Prostate gland (tissue), 2 donors: ENCODE data around the gene ADNP.

ENCODE experiments used
- POLR2AphosphoS5 ChIP-seq: sonication (generic); formaldehyde crosslinking; IDR thresholded peaks from one replicate; pipeline ENCODE4 v1.6.1; 2017; ENCODE audit warnings: antibody characterized with exemption
- TF ChIP-seq, protein P1 (sequence below), 4 experiments: fragments of 200-600 bp in 2 of 4; fragments of 450-650 bp in 2 of 4; sonication (generic) in 2 of 4; IDR thresholded peaks; 1 replicate in 3 of 4; 2 replicates in 1 of 4; pipeline ENCODE4 v1.5.1; 2016 to 2019; ENCODE audit warnings: antibody characterized with exemption in 4 of 4, mild to moderate bottlenecking in 2 of 4, moderate library complexity in 2 of 4

DNA sequence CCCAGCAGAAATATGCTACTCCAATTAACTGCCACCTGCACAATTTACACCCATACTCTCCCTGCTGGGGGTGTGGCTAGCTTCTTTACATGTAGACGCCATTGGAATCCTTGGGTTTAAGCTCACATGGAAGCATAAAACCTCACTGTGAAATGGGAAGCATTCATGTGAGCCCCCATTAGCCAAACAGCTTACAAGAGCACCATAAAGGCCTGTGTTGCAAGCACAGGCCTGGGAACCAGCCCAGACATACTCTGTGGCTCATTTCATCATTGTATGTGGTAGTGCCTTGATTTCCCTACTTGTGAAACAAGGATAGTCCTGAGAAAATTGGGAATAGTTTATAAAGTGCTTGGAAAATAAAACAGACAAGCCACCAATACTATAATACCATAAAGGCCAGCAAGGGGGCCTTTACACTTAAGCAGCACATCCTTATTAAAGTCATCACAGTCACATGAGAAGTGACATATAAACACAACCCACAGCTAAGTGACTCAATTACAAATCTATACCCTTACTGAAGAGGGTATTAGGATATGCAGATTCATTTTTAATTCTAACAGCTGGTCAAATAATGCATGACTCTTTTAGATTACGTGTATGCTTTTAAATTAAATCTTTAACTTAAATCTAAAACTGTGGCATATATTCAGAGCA is 6.8 kb downstream of the ADNP start:
- TF ChIP-seq, protein P1, sequence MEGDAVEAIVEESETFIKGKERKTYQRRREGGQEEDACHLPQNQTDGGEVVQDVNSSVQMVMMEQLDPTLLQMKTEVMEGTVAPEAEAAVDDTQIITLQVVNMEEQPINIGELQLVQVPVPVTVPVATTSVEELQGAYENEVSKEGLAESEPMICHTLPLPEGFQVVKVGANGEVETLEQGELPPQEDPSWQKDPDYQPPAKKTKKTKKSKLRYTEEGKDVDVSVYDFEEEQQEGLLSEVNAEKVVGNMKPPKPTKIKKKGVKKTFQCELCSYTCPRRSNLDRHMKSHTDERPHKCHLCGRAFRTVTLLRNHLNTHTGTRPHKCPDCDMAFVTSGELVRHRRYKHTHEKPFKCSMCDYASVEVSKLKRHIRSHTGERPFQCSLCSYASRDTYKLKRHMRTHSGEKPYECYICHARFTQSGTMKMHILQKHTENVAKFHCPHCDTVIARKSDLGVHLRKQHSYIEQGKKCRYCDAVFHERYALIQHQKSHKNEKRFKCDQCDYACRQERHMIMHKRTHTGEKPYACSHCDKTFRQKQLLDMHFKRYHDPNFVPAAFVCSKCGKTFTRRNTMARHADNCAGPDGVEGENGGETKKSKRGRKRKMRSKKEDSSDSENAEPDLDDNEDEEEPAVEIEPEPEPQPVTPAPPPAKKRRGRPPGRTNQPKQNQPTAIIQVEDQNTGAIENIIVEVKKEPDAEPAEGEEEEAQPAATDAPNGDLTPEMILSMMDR (IDR thresholded peaks at IDR 0.05): no peak
- TF ChIP-seq POLR2AphosphoS5: no peak
